ENCODE results near the gene CCDC3. TPM values are rescaled to one million over a fixed set of nuclear protein-coding genes. Genes with fewer than 3 reads are reported as not detected.

Gene CCDC3
- polyA plus RNA-seq, 2 of the 4 experiments (the other 2 are of a cell fraction) = 0.58 to 0.94 TPM

DNA sequence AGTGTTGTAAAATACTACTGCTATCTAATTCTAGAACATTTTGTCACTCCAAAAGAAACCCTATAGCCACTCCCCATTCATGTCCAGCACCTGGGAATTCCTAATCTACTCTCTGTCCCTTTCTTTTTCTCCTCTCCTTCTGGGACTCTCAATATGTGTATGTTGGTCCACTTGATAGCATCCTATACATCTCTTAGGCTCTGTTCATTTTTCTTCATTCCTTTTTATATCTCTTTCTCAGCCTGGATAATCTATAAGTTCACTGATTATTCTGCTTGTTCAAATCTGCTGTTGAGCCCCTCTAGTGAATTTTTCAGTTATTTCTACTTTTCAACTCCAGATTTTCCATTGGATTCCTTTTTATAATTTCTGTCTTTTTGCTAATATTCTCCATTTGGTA is 108.6 kb downstream of the CCDC3 start:
- POLR2A ChIA-PET = no interaction called here
- CTCF ChIA-PET = interaction anchor here (1.2 kb wide), 1 partner anchor 10 kb away, joined by 4 read pairs; no protein-coding TSS in a partner anchor
- TF ChIP-seq HEYL (CRISPR knock-in tag; IDR thresholded peaks at IDR 0.05) (no peak), ZNF302 (CRISPR knock-in tag; IDR thresholded peaks at IDR 0.05) (no peak), CBX8 (IDR thresholded peaks at IDR 0.05) (no peak), CHD4 (IDR thresholded peaks at IDR 0.05; ENCODE audit: borderline replicate concordance) (no peak), RAD21 (conservative IDR thresholded peaks at IDR 0.05 in 1 of 2, IDR thresholded peaks at IDR 0.05 in 1 of 2) (no peak), HOXA7 (CRISPR knock-in tag; IDR thresholded peaks at IDR 0.05) (no peak), ZSCAN20 (CRISPR knock-in tag; IDR thresholded peaks at IDR 0.05) (no peak), POLR2AphosphoS2 (conservative IDR thresholded peaks at IDR 0.05; ENCODE audit: low read length) (no peak), MAZ (IDR thresholded peaks at IDR 0.05; ENCODE audit: borderline replicate concordance, low read depth, low read length) (no peak), JUNB (IDR thresholded peaks at IDR 0.05) (no peak), PHF8 (IDR thresholded peaks at IDR 0.05; ENCODE audit: borderline replicate concordance, low read depth) (no peak), EHMT2 (IDR thresholded peaks at IDR 0.05; ENCODE audit: low read depth) (no peak), FOXS1 (CRISPR knock-in tag; IDR thresholded peaks at IDR 0.05) (no peak)
- TF ChIP-seq, protein P1, sequence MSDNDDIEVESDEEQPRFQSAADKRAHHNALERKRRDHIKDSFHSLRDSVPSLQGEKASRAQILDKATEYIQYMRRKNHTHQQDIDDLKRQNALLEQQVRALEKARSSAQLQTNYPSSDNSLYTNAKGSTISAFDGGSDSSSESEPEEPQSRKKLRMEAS (IDR thresholded peaks at IDR 0.05) = no peak
- TF ChIP-seq, protein P2, sequence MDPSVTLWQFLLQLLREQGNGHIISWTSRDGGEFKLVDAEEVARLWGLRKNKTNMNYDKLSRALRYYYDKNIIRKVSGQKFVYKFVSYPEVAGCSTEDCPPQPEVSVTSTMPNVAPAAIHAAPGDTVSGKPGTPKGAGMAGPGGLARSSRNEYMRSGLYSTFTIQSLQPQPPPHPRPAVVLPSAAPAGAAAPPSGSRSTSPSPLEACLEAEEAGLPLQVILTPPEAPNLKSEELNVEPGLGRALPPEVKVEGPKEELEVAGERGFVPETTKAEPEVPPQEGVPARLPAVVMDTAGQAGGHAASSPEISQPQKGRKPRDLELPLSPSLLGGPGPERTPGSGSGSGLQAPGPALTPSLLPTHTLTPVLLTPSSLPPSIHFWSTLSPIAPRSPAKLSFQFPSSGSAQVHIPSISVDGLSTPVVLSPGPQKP (IDR thresholded peaks at IDR 0.05; ENCODE audit: low read depth, low read length) = no peak
- Histone ChIP-seq H3K9me3 (peaks cover 14% of the 10 kb centered on the region), H3K4me3 (no peak overlapping the region), H3K4me1 (no peaks in the 10 kb centered on the region), H3K27ac (no peak overlapping the region), H3K4me2 (no peak overlapping the region)
- no peak for ATAC-seq
- FAIRE-seq = no peak
- no peak for DNase-seq (ENCODE audit: low read depth in 1 of 2, low spot score in 1 of 2)

DNA sequence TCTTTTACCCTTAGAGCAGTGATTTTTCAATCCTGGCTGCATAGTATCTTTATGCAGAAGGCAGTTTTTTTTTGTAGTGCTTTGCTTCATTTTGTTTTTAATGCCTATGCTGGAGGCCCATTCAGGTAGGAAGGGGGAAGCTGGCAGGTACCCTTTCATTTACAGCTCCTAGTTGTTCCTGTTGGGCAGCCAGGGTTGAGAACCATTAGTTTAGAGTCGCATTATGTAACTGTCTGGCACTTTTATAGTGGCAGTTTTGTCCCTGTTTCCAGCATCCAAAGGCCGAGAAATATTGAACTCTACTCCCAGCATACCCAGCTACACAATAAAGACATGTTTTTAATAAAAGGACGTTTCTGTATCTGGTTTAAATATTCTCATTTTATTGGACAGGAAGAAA is 110.6 kb downstream of the CCDC3 start:
- TF ChIP-seq RARB (CRISPR knock-in tag; IDR thresholded peaks at IDR 0.05) (no peak), NR3C1 (IDR thresholded peaks at IDR 0.05) (no peak), CHD2 (IDR thresholded peaks at IDR 0.05; ENCODE audit: low read length, partially characterized antibody) (no peak), KDM1A (IDR thresholded peaks at IDR 0.05; ENCODE audit: low read depth) (no peak), ZNF302 (CRISPR knock-in tag; IDR thresholded peaks at IDR 0.05) (no peak)
- no peak for ATAC-seq
- no peak for FAIRE-seq
- POLR2A ChIA-PET = no interaction called here
- H3K4me3 ChIP-seq = no peak overlapping the region
- H3K4me2 ChIP-seq = no peak overlapping the region
- H3K9me3 ChIP-seq = peaks cover 14% of the 10 kb centered on the region
- no peaks in the 10 kb centered on the region for H3K4me1 ChIP-seq
- CTCF ChIA-PET = interaction anchor here (2.7 kb wide), 1 partner anchor 11 kb away, joined by 17 read pairs; no protein-coding TSS in a partner anchor
- no peak for DNase-seq (ENCODE audit: low read depth in 1 of 2, low spot score in 1 of 2)
- WGBS (ENCODE audit: missing lambda C conversion rate) = 3% methylated on average over 3 of the region's 3 CpGs
- H3K27ac ChIP-seq = no peak overlapping the region

DNA sequence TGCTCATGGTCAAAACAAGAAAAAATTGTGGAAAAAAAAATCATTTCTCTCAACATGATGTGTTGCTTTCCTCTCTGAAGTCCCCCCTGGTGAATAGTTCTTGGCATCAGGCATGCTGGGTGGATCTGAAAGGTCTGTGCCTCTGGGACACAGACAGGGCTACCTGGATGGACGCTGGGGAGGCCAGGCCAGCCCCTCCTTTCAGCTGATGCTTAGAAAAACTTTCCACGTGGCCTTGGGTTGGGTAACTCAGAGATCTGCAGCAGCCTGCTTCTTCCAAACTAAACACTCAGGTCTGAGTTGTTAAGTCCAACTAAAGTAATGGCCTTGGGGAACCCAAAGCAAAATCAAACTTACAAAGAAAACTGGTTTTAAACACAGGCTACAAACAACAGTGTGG is 113.0 kb downstream of the CCDC3 start:
- no peak for ATAC-seq
- no peak for DNase-seq (ENCODE audit: low read depth in 1 of 2, low spot score in 1 of 2)
- Histone ChIP-seq H3K4me2 (no peak overlapping the region), H3K4me1 (no peaks in the 10 kb centered on the region), H3K4me3 (no peak overlapping the region), H3K27ac (no peak overlapping the region), H3K9me3 (peaks cover 13% of the 10 kb centered on the region)
- no peak for FAIRE-seq
- TF ChIP-seq, protein P3, sequence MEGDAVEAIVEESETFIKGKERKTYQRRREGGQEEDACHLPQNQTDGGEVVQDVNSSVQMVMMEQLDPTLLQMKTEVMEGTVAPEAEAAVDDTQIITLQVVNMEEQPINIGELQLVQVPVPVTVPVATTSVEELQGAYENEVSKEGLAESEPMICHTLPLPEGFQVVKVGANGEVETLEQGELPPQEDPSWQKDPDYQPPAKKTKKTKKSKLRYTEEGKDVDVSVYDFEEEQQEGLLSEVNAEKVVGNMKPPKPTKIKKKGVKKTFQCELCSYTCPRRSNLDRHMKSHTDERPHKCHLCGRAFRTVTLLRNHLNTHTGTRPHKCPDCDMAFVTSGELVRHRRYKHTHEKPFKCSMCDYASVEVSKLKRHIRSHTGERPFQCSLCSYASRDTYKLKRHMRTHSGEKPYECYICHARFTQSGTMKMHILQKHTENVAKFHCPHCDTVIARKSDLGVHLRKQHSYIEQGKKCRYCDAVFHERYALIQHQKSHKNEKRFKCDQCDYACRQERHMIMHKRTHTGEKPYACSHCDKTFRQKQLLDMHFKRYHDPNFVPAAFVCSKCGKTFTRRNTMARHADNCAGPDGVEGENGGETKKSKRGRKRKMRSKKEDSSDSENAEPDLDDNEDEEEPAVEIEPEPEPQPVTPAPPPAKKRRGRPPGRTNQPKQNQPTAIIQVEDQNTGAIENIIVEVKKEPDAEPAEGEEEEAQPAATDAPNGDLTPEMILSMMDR (IDR thresholded peaks at IDR 0.05) = no peak
- no peak for TF ChIP-seq SMC3 (IDR thresholded peaks at IDR 0.05)
- TF ChIP-seq EHMT2 (IDR thresholded peaks at IDR 0.05; ENCODE audit: low read depth) = no peak
- no peak for TF ChIP-seq RNF2 (IDR thresholded peaks at IDR 0.05; ENCODE audit: borderline replicate concordance, low read depth)
- TF ChIP-seq CBX2 (IDR thresholded peaks at IDR 0.05; ENCODE audit: borderline replicate concordance, low read depth) = no peak
- TF ChIP-seq BHLHE40 (IDR thresholded peaks at IDR 0.05; ENCODE audit: low read depth, low read length) = no peak
- TF ChIP-seq TFCP2L1 (CRISPR knock-in tag; IDR thresholded peaks at IDR 0.05) = no peak
- TF ChIP-seq PHF8 (IDR thresholded peaks at IDR 0.05; ENCODE audit: borderline replicate concordance, low read depth) = no peak
- whole genome bisulfite sequencing (ENCODE audit: missing lambda C conversion rate) = 11% methylated on average over 2 of the region's 2 CpGs
- ChIA-PET CTCF (interaction anchor here (0.9 to 1.6 kb wide), 3 partner anchors 13 to 211 kb away, joined by 3 to 5 read pairs (median 3); partner anchors contain the start of gene OPTN), POLR2A (no interaction called here)
